H1 (cell line): Measurements from ENCODE around the gene CYP1B1. TPM values are rescaled to one million over a fixed set of nuclear protein-coding genes. Genes with fewer than 3 reads are reported as not detected.

Experiments
- CTCF ChIA-PET: fragments of 300-600 bp; sonication (Branson Sonifier 250); formaldehyde crosslinking; loops from one replicate; lab custom pipeline; 2021; ENCODE audit not compliant: partially characterized antibody; lab: Charles Lee
- POLR2A ChIA-PET: fragments of 300-600 bp; sonication (Branson Sonifier 250); formaldehyde crosslinking; loops from one replicate; lab custom pipeline; 2021; ENCODE audit warnings: inconsistent platforms; ENCODE audit not compliant: partially characterized antibody; lab: Charles Lee
- DNase-seq, 2 experiments: peaks; one replicate each; pipeline versions ENCODE4 v3.0.0 to v3.0.0-alpha.2; 2010 to 2022; ENCODE audit warnings: low spot score in 2 of 2, low read depth in 1 of 2, mixed read lengths in 1 of 2
- FAIRE-seq: peaks from 2 replicates; lab custom pipeline; 2011; peaks lifted over from hg19 to GRCh38; lab: Jason Lieb, UNC
- H2AFZ ChIP-seq: 2 replicates; pipeline ENCODE4 v1.8.1; 2012; ENCODE audit warnings: low read length, inconsistent platforms
- H2AK5ac ChIP-seq: 2 replicates; pipeline ENCODE4 v1.6.1; 2013; ENCODE audit warnings: low read depth, low read length
- H2BK120ac ChIP-seq: replicated peaks from 2 replicates; pipeline ENCODE3; 2013; ENCODE audit warnings: low read depth, low read length, inconsistent platforms
- H2BK12ac ChIP-seq: 2 replicates; pipeline ENCODE4 v1.6.1; 2013; ENCODE audit warnings: low read depth, low read length
- H2BK15ac ChIP-seq: 2 replicates; pipeline ENCODE4 v1.6.1; 2013; ENCODE audit warnings: low read length
- H2BK20ac ChIP-seq: 2 replicates; pipeline ENCODE4 v1.6.1; 2013; ENCODE audit warnings: low read length
- H2BK5ac ChIP-seq: 2 replicates; pipeline ENCODE4 v1.6.1; 2013; ENCODE audit warnings: low read depth, low read length
- H3K14ac ChIP-seq: 2 replicates; pipeline ENCODE4 v1.6.1; 2013; ENCODE audit warnings: inconsistent platforms; ENCODE audit not compliant: insufficient read length
- H3K18ac ChIP-seq: 2 replicates; pipeline ENCODE4 v1.6.1; 2013; ENCODE audit warnings: low read length; ENCODE audit errors: extremely low read depth
- H3K23ac ChIP-seq: 2 replicates; pipeline ENCODE4 v1.6.1; 2013; ENCODE audit warnings: inconsistent platforms; ENCODE audit not compliant: insufficient read length
- H3K23me2 ChIP-seq: 2 replicates; pipeline ENCODE4 v1.6.1; 2013; ENCODE audit warnings: low read depth, low read length
- H3K27ac ChIP-seq: 2 replicates; pipeline ENCODE4 v1.6.1; 2011; ENCODE audit warnings: low read depth, low read length, inconsistent platforms
- H3K27me3 ChIP-seq, 4 experiments: replicated peaks in 1 of 4; 1 replicate in 1 of 4; 2 replicates in 3 of 4; pipeline versions ENCODE4 v1.6.1 to v1.8.1; 2011 to 2013; ENCODE audit warnings: low read length in 3 of 4, mild to moderate bottlenecking in 3 of 4, inconsistent platforms in 2 of 4, mixed read lengths in 2 of 4, moderate library complexity in 1 of 4; ENCODE audit not compliant: control insufficient read depth in 3 of 4, insufficient read depth in 3 of 4; ENCODE audit errors: extremely low read depth in 1 of 4
- H3K36me3 ChIP-seq, 4 experiments: 2 replicates each; pipeline versions ENCODE4 v1.6.1 to v1.8.1; 2011 to 2013; ENCODE audit warnings: mild to moderate bottlenecking in 4 of 4, low read length in 3 of 4, moderate library complexity in 2 of 4, control low read depth in 1 of 4, inconsistent platforms in 1 of 4; ENCODE audit not compliant: insufficient read depth in 4 of 4, control insufficient read depth in 2 of 4
- H3K4ac ChIP-seq: replicated peaks from 2 replicates; pipeline ENCODE3; 2013; ENCODE audit warnings: low read length, low read depth, mixed read lengths, inconsistent platforms; ENCODE audit not compliant: insufficient read length
- H3K4me1 ChIP-seq, 4 experiments: replicated peaks in 1 of 4; 1 replicate in 1 of 4; 2 replicates in 3 of 4; pipeline versions ENCODE4 v1.6.1 to v1.8.1; 2011 to 2013; ENCODE audit warnings: low read length in 3 of 4, inconsistent platforms in 2 of 4, mixed read lengths in 1 of 4; ENCODE audit not compliant: insufficient read depth in 4 of 4, control insufficient read depth in 3 of 4
- H3K4me2 ChIP-seq, 2 experiments: 2 replicates each; pipeline versions ENCODE4 v1.6.1 to v1.8.1; 2011 to 2013; ENCODE audit warnings: low read depth in 2 of 2, low read length in 2 of 2, control low read depth in 1 of 2, inconsistent platforms in 1 of 2, mild to moderate bottlenecking in 1 of 2; ENCODE audit not compliant: insufficient read depth in 1 of 2
- H3K4me3 ChIP-seq, 4 experiments: fragments of 200-600, 300-600 bp in 1 of 4; sonication (generic), shearing (Covaris generic), sonication (Bioruptor Twin) in 1 of 4; 2 replicates each; pipeline versions ENCODE4 v1.5.1 to v1.8.1; 2011 to 2016; ENCODE audit warnings: low read length in 4 of 4, low read depth in 3 of 4, control low read depth in 2 of 4, inconsistent platforms in 2 of 4, mild to moderate bottlenecking in 2 of 4, mixed read lengths in 1 of 4, moderate library complexity in 1 of 4; ENCODE audit not compliant: insufficient read depth in 2 of 4; ENCODE audit errors: extremely low read depth in 1 of 4
- H3K56ac ChIP-seq: replicated peaks from 2 replicates; pipeline ENCODE3; 2013; ENCODE audit warnings: low read depth, mild to moderate bottlenecking, mixed read lengths, low read length, inconsistent platforms; ENCODE audit not compliant: insufficient read length
- H3K79me1 ChIP-seq: 2 replicates; pipeline ENCODE4 v1.6.1; 2013; ENCODE audit warnings: low read depth, low read length, control low read depth
- H3K79me2 ChIP-seq, 2 experiments: 2 replicates each; pipeline versions ENCODE4 v1.6.1 to v1.8.1; 2012 to 2013; ENCODE audit warnings: low read length in 2 of 2, mild to moderate bottlenecking in 2 of 2, inconsistent platforms in 1 of 2; ENCODE audit not compliant: insufficient read depth in 2 of 2, control insufficient read depth in 1 of 2
- H3K9ac ChIP-seq, 4 experiments: replicated peaks in 1 of 4; 1 replicate in 1 of 4; 2 replicates in 3 of 4; pipeline versions ENCODE4 v1.6.1 to v1.8.1; 2011 to 2013; ENCODE audit warnings: low read depth in 3 of 4, low read length in 3 of 4, control low read depth in 2 of 4, mild to moderate bottlenecking in 2 of 4, moderate library complexity in 2 of 4, inconsistent platforms in 1 of 4; ENCODE audit errors: extremely low read depth in 1 of 4
- H3K9me3 ChIP-seq, 2 experiments: 2 replicates each; pipeline versions ENCODE4 v1.6.1 to v1.8.1; 2012 to 2013; ENCODE audit warnings: mild to moderate bottlenecking in 2 of 2, moderate library complexity in 2 of 2, control low read depth in 1 of 2, inconsistent platforms in 1 of 2, low read depth in 1 of 2, low read length in 1 of 2, mixed read lengths in 1 of 2; ENCODE audit not compliant: insufficient read depth in 2 of 2
- H4K20me1 ChIP-seq, 2 experiments: replicated peaks in 1 of 2; 2 replicates each; pipeline versions ENCODE3 to v1.8.1; 2011 to 2013; ENCODE audit warnings: inconsistent platforms in 2 of 2, low read length in 2 of 2, mild to moderate bottlenecking in 1 of 2; ENCODE audit not compliant: insufficient read depth in 2 of 2, control insufficient read depth in 1 of 2
- H4K5ac ChIP-seq: 2 replicates; pipeline ENCODE4 v1.6.1; 2013; ENCODE audit warnings: low read length, low read depth, mixed read lengths, inconsistent platforms; ENCODE audit not compliant: insufficient read length
- H4K8ac ChIP-seq: 2 replicates; pipeline ENCODE4 v1.8.0; 2013; ENCODE audit warnings: mild to moderate bottlenecking, moderate library complexity, low read length, inconsistent platforms; ENCODE audit not compliant: insufficient read depth; ENCODE audit errors: extremely low read depth
- H4K91ac ChIP-seq: replicated peaks from 2 replicates; pipeline ENCODE3; 2013; ENCODE audit warnings: low read length, mixed read lengths, inconsistent platforms; ENCODE audit not compliant: insufficient read length
- JUND ChIP-seq: IDR thresholded peaks from 2 replicates; pipeline ENCODE4 v1.6.1; 2011; ENCODE audit warnings: mild to moderate bottlenecking, improper control_type of control experiment, low read length
- PHF8 ChIP-seq: fragments of 200-600 bp; sonication (generic); conservative IDR thresholded peaks from 2 replicates; pipeline ENCODE4 v1.7.1; 2012; ENCODE audit warnings: low read depth, mild to moderate bottlenecking, inconsistent platforms, low read length, moderate library complexity
- SAP30 ChIP-seq: fragments of 300-600 bp; sonication (generic); IDR thresholded peaks from 2 replicates; pipeline ENCODE4 v1.7.1; 2012; ENCODE audit warnings: low read length, moderate library complexity, mild to moderate bottlenecking, inconsistent platforms; ENCODE audit not compliant: insufficient read depth, insufficient replicate concordance
- SIN3A ChIP-seq, 2 experiments: IDR thresholded peaks in 1 of 2; conservative IDR thresholded peaks in 1 of 2; 2 replicates each; pipeline ENCODE4 v1.6.1; 2011 to 2012; ENCODE audit warnings: low read length in 2 of 2, improper control_type of control experiment in 1 of 2, low read depth in 1 of 2, mild to moderate bottlenecking in 1 of 2
- SIRT6 ChIP-seq: IDR thresholded peaks from one replicate; pipeline ENCODE4 v1.7.1; 2012; ENCODE audit warnings: low read length, inconsistent platforms
- TAF1 ChIP-seq: IDR thresholded peaks from 2 replicates; pipeline ENCODE4 v1.6.1; 2011; ENCODE audit warnings: mild to moderate bottlenecking, low read depth, low read length
- TBP ChIP-seq: IDR thresholded peaks from 2 replicates; pipeline ENCODE4 v1.6.1; 2011; ENCODE audit warnings: low read depth, low read length, improper control_type of control experiment
- TCF12 ChIP-seq: IDR thresholded peaks from 2 replicates; pipeline ENCODE4 v1.6.1; 2011; ENCODE audit warnings: low read depth, mild to moderate bottlenecking, low read length
- WGBS, 2 experiments: shearing (Covaris generic) in 1 of 2; methylation state at CpG; one replicate each; pipeline versions ENCODE4 v1.1.6 to v1.1.7; 2013 to 2015; ENCODE audit warnings: low lambda C conversion rate in 2 of 2, mixed read lengths in 2 of 2, inconsistent platforms in 1 of 2, low coverage in 1 of 2, missing lambda C conversion rate in 1 of 2; ENCODE audit not compliant: insufficient replicate concordance in 2 of 2, insufficient coverage in 1 of 2, insufficient read length in 1 of 2; ENCODE audit errors: extremely low coverage in 1 of 2, missing lambda C conversion rate in 1 of 2; 5-methylcytosine and 5-hydroxymethylcytosine counted together
- polyA plus RNA-seq, 7 experiments: library from polyadenylated mRNA; depleted of rRNA in 3 of 7; stranded (reverse) in 5 of 7; unstranded in 2 of 7; fragments of >200 nt in 5 of 7; fragments of 200-250 nt in 2 of 7; gene quantifications; 1 replicate in 5 of 7; 2 replicates in 1 of 7; 4 replicates in 1 of 7; pipeline versions ENCODE4 v1.2.1 to v1.2.3, GENCODE V29; 2011 to 2013; ENCODE audit warnings: missing spikeins in 2 of 7, mixed read lengths in 2 of 7
- total RNA-seq: library from RNA; stranded (reverse); fragmentation: NEBNext Ultra II Directional; extraction: Animal tissue kit (Norgen Biotek cat#: 25700); gene quantifications from 2 replicates; pipeline ENCODE4 v1.2.1, GENCODE V29; 2021
- TF ChIP-seq, protein P1 (sequence below): IDR thresholded peaks from 2 replicates; pipeline ENCODE4 v1.6.1; 2011; ENCODE audit warnings: low read depth, mild to moderate bottlenecking, low read length; ENCODE audit not compliant: insufficient read depth
- TF ChIP-seq, protein P2 (sequence below): IDR thresholded peaks from 2 replicates; pipeline ENCODE4 v1.6.1; 2012; ENCODE audit warnings: inconsistent platforms

CYP1B1 gene
- total and polyA plus RNA-seq, 2 of the 8 experiments (the other 6 are each of a cell fraction or from before 2014, with no cell fraction given), result 1.3 to 5.7 TPM

DNA sequence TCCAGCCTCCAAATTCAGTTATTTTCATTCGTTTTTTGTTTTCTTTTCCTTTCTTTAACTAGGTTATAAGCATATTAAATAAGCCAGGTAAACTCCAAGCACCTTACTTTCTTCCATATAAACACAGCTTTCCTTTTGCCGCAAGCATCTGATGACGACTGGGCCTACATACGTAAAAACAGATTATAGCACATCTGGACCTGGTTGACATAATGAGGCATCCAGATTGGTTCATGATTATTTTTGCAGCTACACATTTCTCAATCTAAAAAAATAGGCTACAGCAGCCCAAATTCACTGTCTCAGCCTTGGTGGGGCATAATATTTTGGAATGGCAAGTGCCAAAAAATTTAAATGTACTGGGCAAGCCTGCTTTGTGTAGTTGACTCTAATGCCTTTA lies 7.7 kb downstream of the CYP1B1 start:
- Histone ChIP-seq H4K5ac (no peak overlapping the region), H3K36me3 (no peaks in the 10 kb centered on the region), H3K4me3 (no peak overlapping the region), H2BK20ac (no peak overlapping the region), H4K8ac (no peak overlapping the region), H4K20me1 (no peaks in the 10 kb centered on the region), H3K9me3 (no peaks in the 10 kb centered on the region)
- POLR2A ChIA-PET, result interaction anchor here (1.7 kb wide), 1 partner anchor 12 kb away, joined by 4 read pairs; no protein-coding TSS in a partner anchor
- CTCF ChIA-PET, result interaction anchor here (1.0 to 2.6 kb wide), 2 partner anchors 30 to 48 kb away, joined by 4 to 8 read pairs; no protein-coding TSS in a partner anchor
- TF ChIP-seq JUND (no peak), TCF12 (no peak), SIN3A (conservative IDR thresholded peaks at IDR 0.05 in 1 of 2, IDR thresholded peaks at IDR 0.05 in 1 of 2; ENCODE audit: low read depth in 1 of 2, low read length in 2 of 2) (no peak), PHF8 (no peak), SIRT6 (no peak), SAP30 (no peak), TBP (no peak), TAF1 (no peak)
- TF ChIP-seq, protein P1, sequence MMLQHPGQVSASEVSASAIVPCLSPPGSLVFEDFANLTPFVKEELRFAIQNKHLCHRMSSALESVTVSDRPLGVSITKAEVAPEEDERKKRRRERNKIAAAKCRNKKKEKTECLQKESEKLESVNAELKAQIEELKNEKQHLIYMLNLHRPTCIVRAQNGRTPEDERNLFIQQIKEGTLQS, result no peak
- TF ChIP-seq, protein P2, sequence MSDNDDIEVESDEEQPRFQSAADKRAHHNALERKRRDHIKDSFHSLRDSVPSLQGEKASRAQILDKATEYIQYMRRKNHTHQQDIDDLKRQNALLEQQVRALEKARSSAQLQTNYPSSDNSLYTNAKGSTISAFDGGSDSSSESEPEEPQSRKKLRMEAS, result no peak
- TF ChIP-seq, all 59 proteins: peak for 0
- Histone ChIP-seq H4K91ac (no peak overlapping the region), H2AK5ac (no peak overlapping the region), H2BK5ac (no peak overlapping the region), H2BK12ac (no peak overlapping the region), H3K9ac (no peak overlapping the region), H3K23me2 (no peaks in the 10 kb centered on the region), H3K27ac (no peak overlapping the region), H2AFZ (no peak overlapping the region), H3K79me2 (no peaks in the 10 kb centered on the region), H3K4ac (no peak overlapping the region), H3K4me2 (no peak overlapping the region), H3K23ac (no peak overlapping the region), H3K14ac (no peak overlapping the region), H2BK120ac (no peak overlapping the region), H3K27me3 (peaks cover 8 to 21% (median 14%) of the 10 kb centered on the region in 4 experiments), H3K79me1 (no peaks in the 10 kb centered on the region), H2BK15ac (no peak overlapping the region), H3K4me1 (peaks cover 0 to 2% (median 0%) of the 10 kb centered on the region in 4 experiments; a peak in 2 of 7 replicates), H3K18ac (no peak overlapping the region), H3K56ac (no peak overlapping the region)
- WGBS, 2 experiments, result 83% methylated on average over 4 of the region's 4 CpGs; no CpG with 5 or more reads in 1 of the 2 experiments
- DNase-seq, result no peak
- no peak for FAIRE-seq
